ENCODE results near the gene SIRT5.

SIRT5 gene

DNA sequence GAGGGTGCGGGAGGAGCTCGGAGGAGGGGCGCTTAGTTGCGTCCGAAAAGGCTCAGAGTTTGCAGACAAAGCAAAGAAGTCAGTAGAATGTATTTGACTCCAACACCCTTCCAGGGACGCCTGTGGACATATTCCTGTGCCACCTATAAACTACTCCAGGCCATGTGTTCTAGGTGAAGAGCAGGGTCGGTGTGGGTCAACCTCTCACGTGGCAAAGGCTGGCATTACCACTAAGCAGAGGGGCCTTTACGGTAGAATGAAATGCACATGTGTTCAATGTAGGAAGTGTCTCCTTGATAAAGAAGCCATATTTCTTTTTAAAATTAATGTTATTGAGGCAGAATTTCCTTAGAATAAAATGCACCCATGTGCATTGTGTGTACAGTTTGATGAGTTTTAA lies 15.4 kb downstream of the SIRT5 start:
- DNase-seq (ENCODE audit: low spot score), result no peak

DNA sequence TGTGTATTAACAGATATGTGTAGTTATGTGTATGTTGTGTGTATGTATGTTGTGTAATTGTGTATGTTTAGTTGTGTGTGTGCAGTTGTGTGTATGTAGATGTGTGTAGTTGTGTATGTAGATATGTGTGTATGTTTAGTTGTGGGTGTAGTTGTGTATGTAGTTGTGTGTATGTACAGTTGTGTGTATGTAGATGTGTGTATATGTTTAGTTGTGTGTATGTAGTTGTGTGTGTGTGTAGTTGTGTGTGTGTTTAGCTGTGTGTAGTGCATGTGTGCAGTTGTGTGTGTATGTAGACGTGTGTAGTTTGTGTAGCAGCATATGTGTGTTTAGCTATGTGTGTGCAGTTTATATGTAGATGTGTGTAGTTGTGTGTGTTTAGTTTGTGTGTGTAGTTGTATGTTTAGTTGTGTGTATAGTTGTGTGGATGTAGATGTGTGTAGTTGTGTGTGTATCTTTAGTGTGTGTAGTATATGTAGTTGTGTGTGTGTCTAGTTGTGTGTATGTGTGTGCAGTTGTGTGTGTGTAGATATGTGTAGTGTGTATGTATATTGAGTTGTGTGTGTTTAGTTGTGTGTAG lies 16.3 kb downstream of the SIRT5 start:
- DNase-seq (ENCODE audit: low spot score), result no peak

DNA sequence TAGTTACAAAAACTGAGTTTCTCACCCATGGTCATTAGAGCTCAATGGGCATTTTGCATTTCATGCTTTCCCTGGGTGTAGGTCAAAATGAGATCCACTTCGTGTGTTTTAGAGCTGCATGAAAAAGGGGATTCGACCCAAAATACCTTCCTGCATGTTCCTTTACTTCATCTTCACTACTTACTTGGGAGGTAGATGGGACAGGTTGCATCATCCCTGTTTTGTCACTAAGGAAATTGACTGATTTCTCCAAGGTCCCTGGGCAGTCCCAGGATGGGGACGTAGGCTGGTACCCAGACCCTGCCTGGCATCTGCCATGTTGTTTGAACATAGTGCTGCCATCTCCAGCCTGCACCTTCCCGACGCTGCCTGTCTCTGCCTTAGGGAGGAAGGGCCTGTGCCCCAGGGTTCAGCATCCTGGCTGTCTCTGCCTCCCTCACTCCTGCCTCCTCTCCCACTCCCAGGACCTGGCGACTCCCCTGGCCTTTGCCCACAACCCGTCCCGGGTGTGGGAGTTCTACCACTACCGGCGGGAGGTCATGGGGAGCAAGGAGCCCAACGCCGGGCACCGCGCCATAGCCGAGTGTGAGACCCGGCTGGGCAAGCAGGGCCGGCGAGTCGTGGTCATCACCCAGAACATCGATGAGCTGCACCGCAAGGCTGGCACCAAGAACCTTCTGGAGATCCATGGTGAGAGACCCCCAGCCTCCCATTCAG lies 17.0 kb downstream of the SIRT5 start:
- no peak for DNase-seq (ENCODE audit: low spot score)

DNA sequence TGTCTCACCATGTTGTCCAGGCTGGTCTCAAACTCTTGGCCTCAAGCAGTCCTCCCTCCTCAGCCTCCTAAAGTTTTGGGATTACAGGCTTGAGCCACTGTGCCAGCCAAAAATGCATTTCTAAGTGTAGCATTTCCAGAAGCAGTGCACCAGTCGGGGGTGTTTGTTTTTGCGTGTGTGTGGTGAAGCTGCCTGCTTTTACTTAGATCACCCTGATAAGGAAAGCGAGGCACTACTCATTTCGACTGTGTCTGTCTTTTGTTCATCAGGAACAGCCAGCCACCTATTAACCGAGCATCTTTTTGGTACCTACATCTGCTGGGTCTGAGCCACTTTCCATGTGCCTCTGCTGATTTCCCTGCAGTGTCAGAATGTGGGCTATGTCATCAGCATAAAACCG lies 18.7 kb downstream of the SIRT5 start:
- DNase-seq (ENCODE audit: low spot score), result no peak

DNA sequence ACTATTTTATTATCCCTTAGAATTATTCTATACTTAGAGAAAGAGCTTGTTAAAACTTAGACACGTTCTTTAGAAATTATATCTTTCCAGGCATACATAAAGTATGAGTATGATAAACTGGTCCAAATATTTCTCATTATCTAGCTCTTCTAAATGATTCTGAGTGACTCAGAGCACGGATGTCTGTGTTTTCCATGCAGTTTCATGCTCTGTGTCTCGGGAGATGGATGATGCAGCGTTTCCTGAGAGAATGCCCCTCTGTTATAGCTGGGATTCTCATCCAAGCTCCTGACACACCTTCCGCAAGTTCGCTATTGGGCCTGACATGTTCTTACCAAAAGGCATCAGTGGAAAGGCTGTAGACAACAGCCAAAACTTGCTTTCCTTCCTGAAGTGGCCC lies 19.3 kb downstream of the SIRT5 start:
- DNase-seq (ENCODE audit: low spot score), result no peak

DNA sequence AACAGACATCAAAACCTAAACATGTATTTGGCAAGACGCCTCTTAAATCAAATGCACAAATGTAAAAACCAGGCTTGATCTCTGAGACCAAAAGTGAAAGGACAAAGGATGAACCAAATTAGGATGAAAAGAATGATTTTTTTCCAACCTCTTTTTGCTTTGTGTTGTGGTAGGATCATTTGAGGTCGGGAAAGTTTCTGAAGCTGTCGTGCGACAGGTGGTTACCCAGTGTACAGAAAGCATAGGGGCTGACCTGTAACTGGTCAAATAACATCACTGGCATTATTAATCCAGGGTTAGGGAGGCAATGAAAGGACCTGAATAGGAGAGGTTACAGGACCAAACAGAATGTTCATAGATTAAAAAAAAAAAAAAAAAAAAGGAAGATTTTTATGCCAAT lies 22.7 kb downstream of the SIRT5 start:
- no peak for DNase-seq (ENCODE audit: low spot score)

DNA sequence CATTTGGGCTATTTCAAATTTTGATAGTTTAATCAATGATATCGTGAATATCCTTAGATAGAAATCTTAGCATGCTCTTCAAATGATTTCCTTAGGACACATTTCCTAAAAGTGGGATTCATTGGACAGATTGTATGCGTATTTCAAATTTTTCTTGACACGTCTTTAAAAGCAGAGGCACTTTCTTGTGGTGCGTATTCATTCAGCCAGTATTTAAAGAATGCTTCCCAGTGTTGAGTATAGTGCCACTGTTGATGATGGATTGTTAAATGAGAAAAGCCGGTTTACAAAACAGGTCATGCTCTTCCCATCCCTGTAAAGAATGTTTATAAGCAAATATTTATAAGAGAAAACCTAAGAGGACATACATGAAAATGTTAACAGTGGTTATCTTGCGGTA lies 25.6 kb downstream of the SIRT5 start:
- DNase-seq (ENCODE audit: low spot score), result no peak

DNA sequence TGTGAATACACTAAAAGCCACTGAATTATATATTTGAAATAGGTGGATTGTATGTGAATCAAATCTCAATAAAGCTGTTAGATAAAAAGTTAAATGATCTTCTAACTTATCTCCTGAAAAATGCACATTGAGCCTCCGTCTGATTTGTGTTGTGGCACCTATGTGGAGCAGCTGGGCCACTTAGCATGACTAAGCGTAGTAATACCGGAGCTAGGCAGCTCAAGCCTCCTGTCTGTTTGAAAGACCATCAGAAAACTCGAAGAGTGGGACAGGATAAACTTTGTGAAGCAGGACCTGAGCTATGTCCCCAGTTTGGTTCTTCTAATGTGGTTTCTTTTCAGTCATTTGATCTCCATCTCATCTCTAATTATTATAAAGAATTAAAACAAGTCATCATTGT lies 29.7 kb downstream of the SIRT5 start:
- no peak for DNase-seq (ENCODE audit: low spot score)

DNA sequence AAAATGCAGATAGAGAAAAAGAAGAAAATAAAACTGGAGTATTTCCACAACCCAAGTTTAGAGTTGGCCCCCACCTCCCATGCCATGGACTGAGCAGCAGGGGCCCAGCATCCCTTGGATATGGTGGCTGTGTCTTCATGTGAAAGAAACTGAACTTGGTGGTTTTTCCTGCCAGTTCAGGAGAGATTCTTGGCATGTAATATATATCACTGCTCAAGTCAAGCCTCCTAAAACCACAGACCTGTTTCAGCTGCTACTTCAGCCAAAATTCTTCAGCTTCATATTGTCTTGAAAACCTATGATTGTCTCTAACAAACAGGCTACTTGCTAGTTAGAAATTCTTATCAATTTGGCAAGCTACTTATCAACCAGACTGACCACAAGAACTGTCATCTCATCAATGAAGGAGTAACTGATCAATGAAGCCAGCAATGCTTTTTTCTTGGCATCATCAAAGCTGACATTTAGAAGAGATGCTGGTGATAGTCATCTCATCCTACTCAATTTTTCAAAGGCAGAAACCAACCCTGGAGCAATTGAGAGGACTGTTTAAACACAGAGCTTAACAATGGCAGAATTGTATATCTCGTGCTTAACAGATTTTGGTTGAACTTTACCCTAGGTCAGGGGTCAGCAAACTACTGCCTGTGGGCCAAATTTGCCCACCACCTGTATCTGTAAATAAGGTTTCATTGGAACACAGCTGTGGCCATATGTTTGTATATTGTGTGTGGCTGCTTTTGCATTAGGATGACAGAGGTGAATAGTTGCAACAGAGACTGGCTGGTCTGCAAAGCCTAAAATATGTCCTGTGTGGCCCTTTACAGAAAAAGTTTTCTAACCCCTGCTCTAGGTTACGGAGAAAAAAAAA lies 30.4 kb downstream of the SIRT5 start:
- DNase-seq (ENCODE audit: low spot score), result no peak

DNA sequence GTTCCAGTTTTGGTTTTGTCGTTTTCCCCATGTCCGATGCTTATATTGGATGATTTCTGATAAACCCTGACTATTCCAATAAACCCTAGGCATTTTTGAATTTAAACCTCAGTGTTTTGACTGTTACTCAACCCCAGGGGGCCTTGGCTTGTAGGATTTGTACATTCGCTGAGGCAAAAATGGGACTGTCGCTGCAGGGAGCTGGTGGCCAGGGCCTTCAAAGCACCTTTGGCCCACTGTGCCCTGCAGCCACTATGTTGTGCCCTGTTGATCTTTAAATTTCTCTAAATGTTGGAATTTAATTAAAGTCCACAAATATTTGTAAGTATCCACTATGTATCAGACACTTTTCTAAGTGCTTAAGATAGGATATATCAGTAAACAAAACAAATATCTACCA lies 31.2 kb downstream of the SIRT5 start:
- DNase-seq (ENCODE audit: low spot score), result no peak

DNA sequence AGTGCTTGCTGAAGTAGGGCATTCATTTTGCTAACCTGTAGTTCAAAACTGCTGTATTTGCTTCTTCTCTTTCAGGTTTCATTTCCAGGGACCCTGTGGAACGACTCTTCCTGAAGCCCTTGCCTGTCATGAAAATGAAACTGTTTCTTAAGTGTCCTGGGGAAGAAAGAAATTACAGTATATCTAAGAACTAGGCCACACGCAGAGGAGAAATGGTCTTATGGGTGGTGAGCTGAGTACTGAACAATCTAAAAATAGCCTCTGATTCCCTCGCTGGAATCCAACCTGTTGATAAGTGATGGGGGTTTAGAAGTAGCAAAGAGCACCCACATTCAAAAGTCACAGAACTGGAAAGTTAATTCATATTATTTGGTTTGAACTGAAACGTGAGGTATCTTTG lies 37.3 kb downstream of the SIRT5 start:
- no peak for DNase-seq (ENCODE audit: low spot score)

DNA sequence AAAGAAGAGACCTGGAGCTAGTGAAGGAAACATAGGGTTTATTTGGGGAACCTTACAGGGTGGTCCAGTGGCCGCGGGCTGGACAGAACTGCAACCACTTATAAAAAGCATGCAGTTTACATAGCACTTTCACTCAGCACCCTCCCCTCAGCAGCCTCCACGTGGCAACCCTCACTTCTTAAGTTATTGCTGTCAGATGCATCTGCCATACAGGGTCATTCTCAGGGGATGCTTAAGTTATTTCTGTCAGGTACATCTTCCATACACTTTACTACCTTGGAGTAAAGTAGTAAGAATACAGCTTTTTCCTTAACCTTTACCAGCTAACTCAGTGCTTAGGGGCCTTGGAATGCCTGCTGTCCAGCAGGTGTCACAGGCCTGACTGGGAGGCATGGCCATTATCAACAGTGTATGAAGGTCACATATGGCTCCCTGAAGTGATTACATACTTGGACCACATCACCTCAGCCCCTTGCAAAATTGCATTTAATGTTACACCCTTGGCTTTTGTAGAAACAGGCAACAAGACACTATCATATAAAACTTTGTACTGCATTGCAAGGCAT lies 38.7 kb downstream of the SIRT5 start:
- DNase-seq (ENCODE audit: low spot score), result no peak

DNA sequence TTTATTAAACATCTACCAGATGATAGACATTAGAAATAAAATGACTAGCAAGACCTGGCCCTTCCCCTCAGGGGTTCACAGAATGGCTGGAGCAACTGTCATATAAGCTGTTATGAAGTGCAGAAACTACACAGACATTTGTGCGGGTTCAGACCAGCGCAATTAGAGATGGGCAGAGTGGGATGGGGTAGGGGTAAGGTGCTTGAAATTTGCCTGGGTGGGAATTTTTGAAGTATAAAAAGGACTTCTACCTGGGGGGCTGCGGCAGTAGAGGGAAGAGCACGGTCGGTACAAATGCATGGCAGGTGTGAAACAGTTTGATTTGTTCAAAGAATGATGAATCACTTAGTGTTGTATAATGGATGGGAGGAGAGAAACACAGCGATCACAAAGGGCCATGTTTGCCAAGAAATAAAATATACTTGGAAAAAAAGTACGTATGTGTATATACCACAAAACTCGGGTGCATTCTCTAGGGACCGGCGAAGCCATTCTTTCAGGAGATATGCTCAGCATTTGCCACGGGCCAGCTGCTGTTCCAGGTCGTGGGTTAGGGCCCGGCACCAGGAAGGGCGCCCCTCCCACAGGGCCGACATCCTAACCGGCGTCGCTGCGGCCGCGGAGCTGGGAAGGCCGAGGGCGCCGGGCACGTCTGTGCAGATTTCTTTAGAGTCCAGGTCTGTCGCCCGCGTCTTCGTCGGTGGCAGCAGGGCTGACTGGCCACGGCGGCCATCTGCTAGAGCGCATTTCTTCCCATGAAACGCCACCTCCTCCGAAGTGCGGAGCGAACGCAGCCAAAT lies 39.9 kb downstream of the SIRT5 start:
- no peak for DNase-seq (ENCODE audit: low spot score)

DNA sequence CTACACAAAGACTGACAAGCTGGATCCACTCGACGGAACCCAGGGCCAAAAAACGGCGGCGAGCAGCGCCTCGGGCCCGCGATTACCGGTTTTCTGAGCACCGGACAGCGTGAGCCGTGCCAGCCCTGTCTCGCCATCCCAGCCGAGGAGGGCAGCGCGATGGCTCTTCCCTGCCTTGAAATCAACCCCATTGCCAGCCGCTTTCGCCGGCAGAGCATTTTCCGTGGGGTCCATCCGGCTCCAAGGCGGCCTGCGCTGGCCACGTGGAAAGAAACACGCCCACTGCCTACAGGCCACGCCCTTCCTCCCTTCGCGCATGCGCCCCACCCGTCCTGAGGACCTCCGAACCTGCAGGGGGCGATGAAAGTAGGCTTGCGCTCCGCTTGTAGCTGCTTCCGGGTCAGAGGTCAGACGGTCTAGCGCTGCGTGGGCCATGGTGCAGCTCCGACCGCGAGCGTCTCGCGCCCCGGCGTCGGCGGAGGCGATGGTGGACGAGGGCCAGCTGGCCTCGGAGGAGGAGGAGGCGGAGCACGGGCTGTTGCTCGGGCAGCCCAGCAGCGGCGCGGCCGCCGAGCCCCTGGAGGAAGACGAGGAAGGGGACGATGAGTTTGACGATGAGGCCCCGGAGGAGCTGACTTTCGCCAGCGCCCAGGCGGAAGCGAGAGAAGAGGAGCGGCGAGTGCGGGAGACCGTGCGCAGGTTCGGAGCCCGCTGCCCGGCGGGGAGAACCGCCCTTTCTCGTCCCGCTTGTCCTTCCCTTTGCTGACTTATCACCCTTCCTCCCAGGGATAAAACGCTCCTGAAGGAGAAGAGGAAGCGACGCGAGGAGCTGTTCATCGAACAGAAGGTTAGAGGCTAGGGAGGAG lies 40.8 kb downstream of the SIRT5 start, which contains the start of gene NOL7:
TSS of gene NOL7 (plus strand) at position 410 of the 866 bp plus-strand sequence. CDS start at position 434, 24 bp downstream.
- DNase-seq (ENCODE audit: low spot score), result peak; percentile 98

DNA sequence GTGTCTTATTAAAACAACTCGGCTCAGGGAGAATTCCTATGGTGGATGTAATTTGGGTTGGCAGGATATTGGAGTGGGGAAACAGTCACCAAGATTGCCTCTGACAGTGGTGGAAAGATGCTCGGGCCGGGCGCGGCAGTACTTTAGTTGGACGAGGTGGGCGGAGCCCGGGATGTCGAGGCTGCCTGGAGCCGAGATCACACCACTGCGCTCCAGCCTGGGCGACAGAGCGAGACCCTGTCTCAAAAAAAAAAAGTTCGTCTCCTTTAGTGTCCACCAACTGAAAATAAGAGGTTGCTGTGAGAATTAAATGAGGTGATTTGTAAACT lies 41.4 kb downstream of the SIRT5 start:
- DNase-seq (ENCODE audit: low spot score), result peak; percentile 61

DNA sequence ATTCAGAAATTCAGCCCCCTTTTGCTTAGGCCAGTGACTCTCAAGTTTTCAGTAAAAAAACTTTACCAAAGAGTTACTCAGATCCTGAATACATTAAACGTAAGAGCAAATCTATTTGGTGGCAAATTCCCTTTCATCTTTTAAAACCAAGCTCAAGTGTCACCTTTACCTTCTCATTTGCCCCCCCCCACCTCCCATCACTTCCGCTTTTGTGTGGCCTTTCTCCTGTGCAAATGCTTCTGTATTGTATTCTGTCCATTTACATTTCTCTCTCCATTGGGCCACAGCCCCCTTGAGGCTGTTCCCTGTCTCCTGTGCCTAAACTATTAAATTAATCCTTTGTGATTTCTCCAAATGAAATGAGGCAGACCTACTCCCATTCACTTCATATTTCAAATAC lies 42.7 kb downstream of the SIRT5 start:
- DNase-seq (ENCODE audit: low spot score), result no peak

DNA sequence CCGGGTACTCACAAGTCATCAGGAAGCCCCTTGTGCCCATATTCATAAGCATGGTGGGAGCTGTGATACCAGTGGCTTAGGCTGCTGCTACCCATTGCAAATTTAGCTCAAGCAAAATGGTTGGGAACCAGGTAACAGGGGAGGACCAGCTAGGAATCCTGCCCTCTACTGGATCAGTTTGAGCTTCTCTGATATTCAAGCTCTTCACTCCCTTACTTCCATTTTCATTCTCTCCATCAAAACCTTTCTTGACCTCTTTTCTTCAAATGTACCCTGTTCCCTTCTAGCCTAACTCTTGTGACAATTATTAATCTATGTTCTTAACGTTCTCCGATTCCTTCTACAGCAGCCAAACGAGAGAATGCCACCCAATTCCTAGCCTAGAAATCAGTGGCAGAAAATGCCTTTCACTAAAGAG lies 50.5 kb downstream of the SIRT5 start:
- DNase-seq (ENCODE audit: low spot score), result no peak

DNA sequence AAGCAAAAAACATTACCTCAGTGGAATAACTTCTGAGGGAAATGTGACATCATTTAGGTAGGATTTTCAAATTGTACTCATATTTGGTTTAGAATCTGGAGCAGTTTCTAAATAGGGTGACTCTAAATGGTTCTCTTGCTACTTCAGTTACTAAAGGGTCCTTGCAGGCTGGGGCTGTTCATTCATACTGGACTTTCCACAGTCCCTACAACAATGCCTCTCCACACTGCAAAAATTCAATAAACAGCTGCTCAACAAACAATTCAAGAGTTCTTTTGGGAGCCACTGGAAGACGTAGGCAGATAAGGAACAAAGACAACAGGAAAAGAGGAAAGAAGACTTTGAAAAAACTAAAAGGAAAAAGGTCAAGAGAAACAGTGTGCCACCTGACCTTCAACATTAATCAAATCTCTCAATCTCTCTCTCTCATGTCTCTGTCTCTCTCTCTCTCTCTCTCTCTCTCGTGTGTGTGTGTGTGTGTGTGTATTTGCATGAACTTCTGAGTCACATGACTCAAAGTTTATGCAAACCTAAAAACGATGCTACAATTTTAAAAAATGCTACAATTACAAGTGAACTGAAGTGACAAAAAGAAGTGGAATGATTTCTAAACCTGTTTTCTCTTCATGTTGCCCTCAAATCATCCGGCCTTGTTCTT lies 55.2 kb downstream of the SIRT5 start:
- DNase-seq (ENCODE audit: low spot score), result no peak

DNA sequence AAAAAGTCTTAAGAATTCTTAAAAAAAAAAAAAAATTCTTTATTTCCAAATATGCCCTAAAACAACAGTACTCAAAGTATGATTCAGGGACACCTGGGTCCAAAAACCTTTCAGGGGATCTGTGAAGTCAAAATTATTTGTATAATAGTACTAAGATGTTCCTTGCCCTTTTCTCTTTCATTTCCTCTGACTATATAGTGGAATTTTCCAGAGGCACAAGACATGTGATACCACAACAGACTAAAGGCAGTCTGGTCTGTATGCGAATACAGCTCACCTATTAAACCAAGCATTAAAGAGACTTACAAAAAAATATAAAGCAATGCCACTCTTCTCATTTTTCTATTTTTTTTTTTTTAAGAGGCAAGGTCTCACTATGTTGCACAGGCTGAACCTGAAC lies 56.1 kb downstream of the SIRT5 start:
- DNase-seq (ENCODE audit: low spot score), result no peak

DNA sequence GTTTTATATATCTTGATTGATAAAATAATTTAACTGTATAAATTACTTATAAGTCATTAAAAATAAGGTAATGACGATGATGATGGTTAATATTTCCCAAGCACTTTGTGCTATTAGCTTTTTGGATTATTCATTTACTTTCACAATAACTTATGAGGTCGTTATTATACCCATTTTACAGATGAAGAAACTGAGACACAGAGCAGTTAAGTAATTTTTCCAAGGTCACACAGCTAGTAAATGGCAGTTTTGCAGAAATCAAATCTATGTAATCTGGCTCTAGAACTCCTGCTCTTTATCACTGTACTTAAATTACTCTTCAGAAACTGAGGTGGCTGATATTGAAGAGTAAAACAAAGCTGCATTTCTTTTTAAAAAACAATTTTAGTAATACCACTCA lies 58.9 kb downstream of the SIRT5 start:
- DNase-seq (ENCODE audit: low spot score), result no peak
